Measurements from ENCODE around the gene BRINP3.

BRINP3 gene

GRCh38 chr1:190192627-190193026 is 285.0 kb downstream of the BRINP3 start:
- no peak for DNase-seq (ENCODE audit: low read depth)
- no peak overlapping the region for H3K4me3 ChIP-seq (ENCODE audit: low read depth, low read length)
- TF ChIP-seq CTCF (IDR thresholded peaks at IDR 0.05; ENCODE audit: low read depth, low read length, missing control alignments), result no peak

- TF ChIP-seq CTCF (IDR thresholded peaks at IDR 0.05; ENCODE audit: low read depth, low read length, missing control alignments), result no peak
- no peak overlapping the region for H3K4me3 ChIP-seq (ENCODE audit: low read depth, low read length)
- DNase-seq (ENCODE audit: low read depth), result no peak
These were observed 294.1 kb downstream of the BRINP3 start for GRCh38 chr1:190183588-190183987.

GRCh38 chr1:190179817-190180216 is 297.8 kb downstream of the BRINP3 start:
- no peak for TF ChIP-seq CTCF (IDR thresholded peaks at IDR 0.05; ENCODE audit: low read depth, low read length, missing control alignments)
- H3K4me3 ChIP-seq (ENCODE audit: low read depth, low read length), result no peak overlapping the region
- DNase-seq (ENCODE audit: low read depth), result no peak

- no peak for DNase-seq (ENCODE audit: low read depth)
- H3K4me3 ChIP-seq (ENCODE audit: low read depth, low read length), result no peak overlapping the region
- no peak for TF ChIP-seq CTCF (IDR thresholded peaks at IDR 0.05; ENCODE audit: low read depth, low read length, missing control alignments)
These were observed 298.8 kb downstream of the BRINP3 start for GRCh38 chr1:190178827-190179226.

- DNase-seq (ENCODE audit: low read depth), result no peak
- no peak overlapping the region for H3K4me3 ChIP-seq (ENCODE audit: low read depth, low read length)
- TF ChIP-seq CTCF (IDR thresholded peaks at IDR 0.05; ENCODE audit: low read depth, low read length, missing control alignments), result no peak
These were observed 300.1 kb downstream of the BRINP3 start for GRCh38 chr1:190177555-190177954.

GRCh38 chr1:190176776-190177175 is 300.9 kb downstream of the BRINP3 start:
- H3K4me3 ChIP-seq (ENCODE audit: low read depth, low read length), result no peak overlapping the region
- TF ChIP-seq CTCF (IDR thresholded peaks at IDR 0.05; ENCODE audit: low read depth, low read length, missing control alignments), result no peak

GRCh38 chr1:190175320-190175719 is 302.3 kb downstream of the BRINP3 start:
- DNase-seq (ENCODE audit: low read depth), result no peak
- TF ChIP-seq CTCF (IDR thresholded peaks at IDR 0.05; ENCODE audit: low read depth, low read length, missing control alignments), result no peak
- no peak overlapping the region for H3K4me3 ChIP-seq (ENCODE audit: low read depth, low read length)

More at GRCh38 chr1:190176776-190177175, 300.9 kb downstream of the BRINP3 start:
- no peak for DNase-seq (ENCODE audit: low read depth)

Data from GM12864 (cell line).